OCI-LY7 (cell line): Measurements from ENCODE around the gene PHACTR3. TPM values are rescaled to one million over a fixed set of nuclear protein-coding genes. Genes with fewer than 3 reads are reported as not detected.

ENCODE experiments used
- BruUV-seq: library from RNA; stranded (reverse); fragments of 400-500 nt; replicated peaks from 2 replicates; lab custom pipeline; 2021; lab: Mats Ljungman, UMichigan
- CTCF ChIA-PET: fragments of 300-600 bp; sonication (Branson Sonifier 250); formaldehyde crosslinking; loops from one replicate; lab custom pipeline; 2022; ENCODE audit warnings: antibody characterized with exemption; ENCODE audit not compliant: unreplicated experiment; lab: Charles Lee
- POLR2A ChIA-PET: fragments of 300-600 bp; sonication (Branson Sonifier 250); formaldehyde crosslinking; loops from one replicate; lab custom pipeline; 2022; ENCODE audit warnings: antibody characterized with exemption; lab: Charles Lee
- DNase-seq: peaks from one replicate; pipeline ENCODE4 v3.0.0-alpha.2; 2015; ENCODE audit warnings: low spot score
- H2AFZ ChIP-seq: fragments of 200-600 bp; sonication (generic), shearing (Covaris generic); 2 replicates; pipeline ENCODE4 v1.6.1; 2014; ENCODE audit warnings: mild to moderate bottlenecking, antibody characterized with exemption, low read length, moderate library complexity
- H3K27ac ChIP-seq: fragments of 200-600 bp; sonication (generic); 2 replicates; pipeline ENCODE4 v1.5.1; 2014; ENCODE audit warnings: mixed run types, low read depth, mild to moderate bottlenecking, moderate library complexity, low read length, inconsistent platforms; ENCODE audit not compliant: poor library complexity, severe bottlenecking
- H3K36me3 ChIP-seq: fragments of 200-600 bp; sonication (generic); 2 replicates; pipeline ENCODE4 v1.6.1; 2014; ENCODE audit warnings: mild to moderate bottlenecking, antibody characterized with exemption, low read length, moderate library complexity, mixed read lengths; ENCODE audit not compliant: insufficient read depth
- H3K4me1 ChIP-seq: fragments of 200-600 bp; sonication (generic); 2 replicates; pipeline ENCODE4 v1.5.1; 2014; ENCODE audit warnings: mild to moderate bottlenecking, low read length; ENCODE audit not compliant: insufficient read depth, poor library complexity, severe bottlenecking
- H3K4me2 ChIP-seq: fragments of 200-600 bp; sonication (generic); 2 replicates; pipeline ENCODE4 v1.6.1; 2014; ENCODE audit warnings: mild to moderate bottlenecking, low read length
- H3K4me3 ChIP-seq: fragments of 200-600 bp; sonication (generic); 2 replicates; pipeline ENCODE4 v1.5.1; 2014; ENCODE audit warnings: mild to moderate bottlenecking, low read depth, low read length; ENCODE audit not compliant: poor library complexity, severe bottlenecking
- H3K79me2 ChIP-seq: fragments of 200-600 bp; sonication (generic); 2 replicates; pipeline ENCODE4 v1.6.1; 2016; ENCODE audit warnings: low read depth, mild to moderate bottlenecking, low read length, moderate library complexity, mixed read lengths; ENCODE audit not compliant: insufficient read depth
- H3K9me2 ChIP-seq: fragments of 200-600 bp; sonication (generic); 2 replicates; pipeline ENCODE4 v1.6.1; 2016; ENCODE audit warnings: mild to moderate bottlenecking, low read length, mixed read lengths; ENCODE audit not compliant: insufficient read depth
- H3K9me3 ChIP-seq: fragments of 200-600 bp; sonication (generic); 2 replicates; pipeline ENCODE4 v1.6.1; 2014; ENCODE audit warnings: mild to moderate bottlenecking, mixed run types, low read length, mixed read lengths
- H4K20me1 ChIP-seq: fragments of 200-600 bp; sonication (generic); 2 replicates; pipeline ENCODE4 v1.6.1; 2014; ENCODE audit warnings: mild to moderate bottlenecking, antibody characterized with exemption, low read length, moderate library complexity, mixed read lengths; ENCODE audit not compliant: insufficient read depth
- EZH2phosphoT487 ChIP-seq: fragments of 200-600 bp; sonication (generic); IDR thresholded peaks from 2 replicates; pipeline ENCODE4 v1.6.1; 2018; ENCODE audit warnings: low read depth, borderline replicate concordance, mild to moderate bottlenecking, mixed run types, antibody characterized with exemption, low read length, moderate library complexity, mixed read lengths
- intact Hi-C: fragments of 100-400 bp; cut with micrococcal nuclease; formaldehyde crosslinking; loops from one replicate; pipeline ENCODE4 v1.10.0; 2022; ENCODE audit not compliant: unreplicated experiment
- total RNA-seq, 2 experiments: library from RNA; depleted of rRNA in 1 of 2; stranded (reverse); fragments of >200 nt in 1 of 2; shearing (Covaris generic) in 1 of 2; gene quantifications; 2 replicates each; pipeline ENCODE4 v1.2.3, GENCODE V29; 2014 to 2022
- TF ChIP-seq, protein P1 (sequence below): fragments of 200-600 bp; sonication (generic); conservative IDR thresholded peaks from 2 replicates; pipeline ENCODE4 v1.5.1; 2014; ENCODE audit warnings: mild to moderate bottlenecking, antibody characterized with exemption, low read length, moderate library complexity, mixed read lengths

The PHACTR3 gene
- total RNA-seq, 2 experiments from 2014 or later: 0.32 TPM; not detected in 1

DNA sequence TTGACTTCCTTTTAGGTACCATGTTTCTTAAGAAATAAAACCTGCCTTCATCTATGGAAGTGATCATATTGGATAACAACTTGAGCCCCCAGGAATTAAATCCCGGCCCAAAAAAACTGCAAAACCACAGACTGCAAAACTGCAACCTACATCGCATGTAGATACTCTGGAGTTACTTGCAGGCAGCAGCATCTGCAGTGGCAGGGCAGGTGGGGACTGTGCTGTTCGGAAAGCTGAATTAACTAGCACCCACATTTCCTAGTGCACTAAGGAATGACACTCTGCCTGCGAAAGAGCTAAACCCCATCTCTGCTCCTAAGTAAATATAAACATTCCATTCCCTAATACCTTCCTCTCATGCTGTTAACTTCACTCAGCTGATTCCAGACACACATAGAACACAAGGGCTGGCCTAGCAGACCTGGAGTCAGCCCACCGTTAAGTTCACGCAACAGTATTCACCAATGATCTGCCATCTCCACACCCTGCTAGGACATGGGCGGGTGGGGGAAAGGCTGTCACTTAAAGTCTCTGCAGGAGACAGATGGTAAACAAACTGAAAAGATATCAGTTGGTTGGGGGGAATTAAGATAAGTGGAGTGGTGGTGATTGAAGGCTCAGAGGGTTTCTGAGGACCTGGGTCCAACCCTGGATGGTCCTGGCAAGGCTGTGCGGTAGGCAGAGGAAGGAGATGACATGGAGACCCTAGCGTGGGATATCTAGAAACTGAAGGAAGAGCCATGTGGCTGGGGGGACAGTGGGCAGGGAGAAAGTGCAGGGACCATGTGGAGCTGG, 200.7 kb downstream of the PHACTR3 start:
- DNase-seq: no peak
- intact Hi-C loops: no loop called here
- H3K4me3 ChIP-seq: no peak overlapping the region
- no peak overlapping the region for H3K4me2 ChIP-seq
- 0 out of 2 replicates have a peak, but pooled peaks cover 5% of the 10 kb centered on the region for H3K9me3 ChIP-seq
- H3K4me1 ChIP-seq: no peaks in the 10 kb centered on the region
- TF ChIP-seq EZH2phosphoT487: no peak
- TF ChIP-seq, protein P1, sequence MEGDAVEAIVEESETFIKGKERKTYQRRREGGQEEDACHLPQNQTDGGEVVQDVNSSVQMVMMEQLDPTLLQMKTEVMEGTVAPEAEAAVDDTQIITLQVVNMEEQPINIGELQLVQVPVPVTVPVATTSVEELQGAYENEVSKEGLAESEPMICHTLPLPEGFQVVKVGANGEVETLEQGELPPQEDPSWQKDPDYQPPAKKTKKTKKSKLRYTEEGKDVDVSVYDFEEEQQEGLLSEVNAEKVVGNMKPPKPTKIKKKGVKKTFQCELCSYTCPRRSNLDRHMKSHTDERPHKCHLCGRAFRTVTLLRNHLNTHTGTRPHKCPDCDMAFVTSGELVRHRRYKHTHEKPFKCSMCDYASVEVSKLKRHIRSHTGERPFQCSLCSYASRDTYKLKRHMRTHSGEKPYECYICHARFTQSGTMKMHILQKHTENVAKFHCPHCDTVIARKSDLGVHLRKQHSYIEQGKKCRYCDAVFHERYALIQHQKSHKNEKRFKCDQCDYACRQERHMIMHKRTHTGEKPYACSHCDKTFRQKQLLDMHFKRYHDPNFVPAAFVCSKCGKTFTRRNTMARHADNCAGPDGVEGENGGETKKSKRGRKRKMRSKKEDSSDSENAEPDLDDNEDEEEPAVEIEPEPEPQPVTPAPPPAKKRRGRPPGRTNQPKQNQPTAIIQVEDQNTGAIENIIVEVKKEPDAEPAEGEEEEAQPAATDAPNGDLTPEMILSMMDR: no peak
- ChIA-PET CTCF (no interaction called here), POLR2A (interaction anchor here (0.7 kb wide), 1 partner anchor 14 kb away, joined by 3 read pairs; no protein-coding TSS in a partner anchor)
- H3K79me2 ChIP-seq: no peaks in the 10 kb centered on the region
- no peaks in the 10 kb centered on the region for H3K36me3 ChIP-seq
- no peak overlapping the region for H3K27ac ChIP-seq
- no TSS peak for BruUV-seq
- H2AFZ ChIP-seq: no peak overlapping the region
- no peaks in the 10 kb centered on the region for H4K20me1 ChIP-seq
- H3K9me2 ChIP-seq: no peaks in the 10 kb centered on the region

DNA sequence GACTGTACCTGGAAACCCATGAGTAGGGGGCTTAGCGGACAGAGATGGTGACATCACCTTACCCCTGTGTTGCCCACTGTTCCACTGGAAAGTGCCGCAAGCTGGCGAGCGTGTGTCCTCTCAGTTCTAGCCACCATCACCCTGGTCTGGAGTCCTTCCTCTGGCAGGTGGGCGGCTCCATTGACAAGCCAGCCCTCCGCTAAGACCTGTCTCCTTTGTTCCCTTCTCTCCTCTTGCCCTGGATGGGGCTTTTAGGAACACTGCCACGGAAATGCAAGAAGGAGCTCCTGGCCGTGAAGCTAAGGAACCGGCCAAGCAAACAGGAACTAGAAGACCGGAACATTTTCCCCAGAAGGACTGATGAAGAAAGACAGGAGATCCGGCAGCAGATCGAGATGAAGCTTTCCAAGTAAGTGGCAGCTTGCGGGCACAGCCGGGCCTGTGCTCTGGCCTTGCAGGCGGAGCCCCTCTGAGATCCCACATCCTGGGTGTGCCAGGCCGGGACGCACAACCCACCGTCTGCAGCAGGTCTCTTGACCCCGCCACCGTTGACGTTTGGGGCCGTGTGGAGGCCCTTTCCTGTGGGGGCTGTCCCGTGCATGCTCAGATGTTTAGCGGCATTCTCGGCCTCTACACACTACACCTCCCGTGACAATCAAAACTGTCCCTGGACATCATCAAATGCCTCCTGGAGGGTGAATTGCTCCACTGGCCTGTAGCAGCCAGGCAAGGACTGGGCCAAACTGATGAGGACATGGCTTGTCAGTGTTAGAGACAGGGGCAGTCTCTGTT, 201.6 kb downstream of the PHACTR3 start:
- TF ChIP-seq, protein P1: no peak
- TF ChIP-seq EZH2phosphoT487: no peak
- POLR2A ChIA-PET: no interaction called here

More for the DNA sequence above, 201.6 kb downstream of the PHACTR3 start:
- H3K79me2 ChIP-seq: no peaks in the 10 kb centered on the region
- CTCF ChIA-PET: no interaction called here
- no peaks in the 10 kb centered on the region for H3K36me3 ChIP-seq
- intact Hi-C loops: no loop called here
- no peaks in the 10 kb centered on the region for H3K9me3 ChIP-seq
- no TSS peak for BruUV-seq
- H3K4me3 ChIP-seq: no peak overlapping the region
- H4K20me1 ChIP-seq: no peaks in the 10 kb centered on the region
- H3K4me1 ChIP-seq: no peaks in the 10 kb centered on the region
- DNase-seq: no peak
- H3K27ac ChIP-seq: no peak overlapping the region
- no peak overlapping the region for H2AFZ ChIP-seq
- no peaks in the 10 kb centered on the region for H3K9me2 ChIP-seq
- no peak overlapping the region for H3K4me2 ChIP-seq
